WTC11 (cell line): ENCODE results near the gene CAPSL. TPM values are rescaled to one million over a fixed set of nuclear protein-coding genes. Genes with fewer than 3 reads are reported as not detected.

ENCODE experiments used
- ATAC-seq: fragments of 200-7000 bp; cut with Tn5 transposase; 2 replicates; pipeline ENCODE4 v1.10.0; 2021; ENCODE audit warnings: mild to moderate bottlenecking, moderate library complexity
- CTCF ChIA-PET: fragments of 300-600 bp; sonication (Branson Sonifier 250); formaldehyde crosslinking; loops from one replicate; lab custom pipeline; 2021; ENCODE audit warnings: antibody characterized with exemption; lab: Charles Lee
- POLR2A ChIA-PET: fragments of 350-600 bp; sonication (Branson Sonifier 250); formaldehyde crosslinking; loops from one replicate; lab custom pipeline; 2021; ENCODE audit warnings: antibody characterized with exemption; lab: Charles Lee
- DNase-seq: peaks from one replicate; pipeline ENCODE4 v3.0.0; 2021; ENCODE audit warnings: low spot score
- H3K27ac Mint-ChIP-seq: 2 replicates; pipeline ENCODE4 v1.8.0; 2021; ENCODE audit warnings: mixed read lengths
- H3K27me3 Mint-ChIP-seq: 2 replicates; pipeline ENCODE4 v1.8.0; 2021; ENCODE audit warnings: low read depth, mild to moderate bottlenecking, moderate library complexity, mixed read lengths
- H3K36me3 Mint-ChIP-seq: 2 replicates; pipeline ENCODE4 v1.8.0; 2021; ENCODE audit warnings: mixed read lengths
- H3K4me1 Mint-ChIP-seq: 2 replicates; pipeline ENCODE4 v1.8.0; 2022; ENCODE audit warnings: mixed read lengths
- H3K4me3 Mint-ChIP-seq: 2 replicates; pipeline ENCODE4 v1.8.0; 2021; ENCODE audit warnings: mild to moderate bottlenecking, moderate library complexity, mixed read lengths
- H3K9me3 Mint-ChIP-seq: 2 replicates; pipeline ENCODE4 v1.8.0; 2021; ENCODE audit warnings: mixed read lengths
- ATF1 ChIP-seq: sonication (generic); formaldehyde crosslinking; IDR thresholded peaks from 2 replicates; pipeline ENCODE4 v1.8.1; 2023; ENCODE audit warnings: mild to moderate bottlenecking, moderate library complexity, missing genetic modification reagents
- CREB1 ChIP-seq: sonication (generic); formaldehyde crosslinking; IDR thresholded peaks from 2 replicates; pipeline ENCODE4 v1.8.0; 2023; ENCODE audit warnings: mild to moderate bottlenecking, missing genetic modification reagents
- IRF2 ChIP-seq: sonication (generic); formaldehyde crosslinking; IDR thresholded peaks from 2 replicates; pipeline ENCODE4 v1.8.0; 2022; ENCODE audit warnings: low read depth, missing genetic modification reagents, borderline replicate concordance
- PRRX2 ChIP-seq: fragments of 250-450 bp; sonication (Bioruptor Pico); IDR thresholded peaks from 2 replicates; pipeline ENCODE4 v1.8.0; 2021; ENCODE audit warnings: mild to moderate bottlenecking
- RELA ChIP-seq: sonication (generic); formaldehyde crosslinking; IDR thresholded peaks from 2 replicates; pipeline ENCODE4 v1.8.1; 2022; ENCODE audit warnings: missing genetic modification reagents, mild to moderate bottlenecking, borderline replicate concordance
- TEAD4 ChIP-seq: sonication (generic); formaldehyde crosslinking; IDR thresholded peaks from 2 replicates; pipeline ENCODE4 v1.8.0; 2022; ENCODE audit warnings: mild to moderate bottlenecking, missing genetic modification reagents
- ZNF219 ChIP-seq: sonication (generic); formaldehyde crosslinking; IDR thresholded peaks from 2 replicates; pipeline ENCODE4 v1.8.0; 2023; ENCODE audit warnings: missing genetic modification reagents, mild to moderate bottlenecking, borderline replicate concordance
- total RNA-seq: library from RNA; stranded (reverse); gene quantifications from 3 replicates; pipeline ENCODE4 v1.2.3, GENCODE V29; 2021
- TF ChIP-seq, protein P1 (sequence below): fragments of 250-450 bp; sonication (Bioruptor Pico); IDR thresholded peaks from 2 replicates; pipeline ENCODE4 v1.9.0; 2021; ENCODE audit warnings: mild to moderate bottlenecking, borderline replicate concordance
- TF ChIP-seq, protein P2 (sequence below): sonication (generic); formaldehyde crosslinking; IDR thresholded peaks from 2 replicates; pipeline ENCODE4 v1.8.0; 2022; ENCODE audit warnings: mild to moderate bottlenecking, missing genetic modification reagents
- TF ChIP-seq, protein P3 (sequence below): sonication (generic); formaldehyde crosslinking; IDR thresholded peaks from 2 replicates; pipeline ENCODE4 v1.8.0; 2022; ENCODE audit warnings: mild to moderate bottlenecking, missing genetic modification reagents
- TF ChIP-seq, protein P4 (sequence below): fragments of 250-450 bp; sonication (Bioruptor Pico); IDR thresholded peaks from 2 replicates; pipeline ENCODE4 v1.8.0; 2021; ENCODE audit warnings: mild to moderate bottlenecking
- TF ChIP-seq, protein P5 (sequence below): sonication (generic); formaldehyde crosslinking; IDR thresholded peaks from 2 replicates; pipeline ENCODE4 v1.8.0; 2022; ENCODE audit warnings: missing genetic modification reagents
- TF ChIP-seq, protein P6 (sequence below): sonication (generic); formaldehyde crosslinking; conservative IDR thresholded peaks from 2 replicates; pipeline ENCODE4 v1.8.1; 2022; ENCODE audit warnings: mild to moderate bottlenecking, missing genetic modification reagents
- TF ChIP-seq, protein P7 (sequence below): sonication (generic); formaldehyde crosslinking; IDR thresholded peaks from 2 replicates; pipeline ENCODE4 v1.8.1; 2023; ENCODE audit warnings: mild to moderate bottlenecking, moderate library complexity, missing genetic modification reagents
- TF ChIP-seq, protein P8 (sequence below): fragments of 250-450 bp; sonication (Bioruptor Pico); conservative IDR thresholded peaks from 2 replicates; pipeline ENCODE4 v1.9.0; 2021; ENCODE audit warnings: mild to moderate bottlenecking

The CAPSL gene
- total RNA-seq, 1 experiment from 2014 or later, result not detected

DNA sequence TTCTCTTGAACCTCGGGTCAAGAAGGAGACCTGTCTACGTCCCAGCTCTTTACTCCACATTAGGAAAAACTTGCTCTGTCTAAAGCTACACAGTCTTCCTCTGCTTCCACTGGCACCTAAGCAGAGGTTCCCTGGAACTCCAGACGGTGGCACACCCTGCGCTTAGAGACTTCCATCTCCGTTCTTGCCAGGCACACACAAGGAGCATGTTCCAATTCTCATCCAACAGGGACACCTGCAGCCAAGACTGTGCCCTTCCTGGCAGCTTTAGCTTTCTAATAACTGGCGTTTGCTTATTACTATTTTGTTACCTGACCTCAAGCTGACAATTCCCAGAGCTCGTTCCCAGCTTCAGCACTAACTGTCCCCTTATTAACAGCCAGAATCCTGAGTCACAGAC, 16.0 kb downstream of the CAPSL start:
- no peak for ATAC-seq
- Mint-ChIP-seq H3K27ac (no peak overlapping the region), H3K36me3 (no peaks in the 10 kb centered on the region), H3K4me1 (peaks cover 10% of the 10 kb centered on the region), H3K9me3 (peaks cover 19% of the 10 kb centered on the region), H3K4me3 (no peak overlapping the region), H3K27me3 (peaks cover 73% of the 10 kb centered on the region)
- ChIA-PET CTCF (no interaction called here), POLR2A (interaction anchor here (0.6 kb wide), 1 partner anchor 501 kb away, joined by 4 read pairs; no protein-coding TSS in a partner anchor)
- DNase-seq, result no peak
- no peak for TF ChIP-seq RELA (CRISPR knock-in tag)
- TF ChIP-seq PRRX2 (CRISPR knock-in tag), result no peak
- TF ChIP-seq, protein P1, sequence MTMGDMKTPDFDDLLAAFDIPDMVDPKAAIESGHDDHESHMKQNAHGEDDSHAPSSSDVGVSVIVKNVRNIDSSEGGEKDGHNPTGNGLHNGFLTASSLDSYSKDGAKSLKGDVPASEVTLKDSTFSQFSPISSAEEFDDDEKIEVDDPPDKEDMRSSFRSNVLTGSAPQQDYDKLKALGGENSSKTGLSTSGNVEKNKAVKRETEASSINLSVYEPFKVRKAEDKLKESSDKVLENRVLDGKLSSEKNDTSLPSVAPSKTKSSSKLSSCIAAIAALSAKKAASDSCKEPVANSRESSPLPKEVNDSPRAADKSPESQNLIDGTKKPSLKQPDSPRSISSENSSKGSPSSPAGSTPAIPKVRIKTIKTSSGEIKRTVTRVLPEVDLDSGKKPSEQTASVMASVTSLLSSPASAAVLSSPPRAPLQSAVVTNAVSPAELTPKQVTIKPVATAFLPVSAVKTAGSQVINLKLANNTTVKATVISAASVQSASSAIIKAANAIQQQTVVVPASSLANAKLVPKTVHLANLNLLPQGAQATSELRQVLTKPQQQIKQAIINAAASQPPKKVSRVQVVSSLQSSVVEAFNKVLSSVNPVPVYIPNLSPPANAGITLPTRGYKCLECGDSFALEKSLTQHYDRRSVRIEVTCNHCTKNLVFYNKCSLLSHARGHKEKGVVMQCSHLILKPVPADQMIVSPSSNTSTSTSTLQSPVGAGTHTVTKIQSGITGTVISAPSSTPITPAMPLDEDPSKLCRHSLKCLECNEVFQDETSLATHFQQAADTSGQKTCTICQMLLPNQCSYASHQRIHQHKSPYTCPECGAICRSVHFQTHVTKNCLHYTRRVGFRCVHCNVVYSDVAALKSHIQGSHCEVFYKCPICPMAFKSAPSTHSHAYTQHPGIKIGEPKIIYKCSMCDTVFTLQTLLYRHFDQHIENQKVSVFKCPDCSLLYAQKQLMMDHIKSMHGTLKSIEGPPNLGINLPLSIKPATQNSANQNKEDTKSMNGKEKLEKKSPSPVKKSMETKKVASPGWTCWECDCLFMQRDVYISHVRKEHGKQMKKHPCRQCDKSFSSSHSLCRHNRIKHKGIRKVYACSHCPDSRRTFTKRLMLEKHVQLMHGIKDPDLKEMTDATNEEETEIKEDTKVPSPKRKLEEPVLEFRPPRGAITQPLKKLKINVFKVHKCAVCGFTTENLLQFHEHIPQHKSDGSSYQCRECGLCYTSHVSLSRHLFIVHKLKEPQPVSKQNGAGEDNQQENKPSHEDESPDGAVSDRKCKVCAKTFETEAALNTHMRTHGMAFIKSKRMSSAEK (CRISPR knock-in tag), result no peak
- no peak for TF ChIP-seq IRF2 (CRISPR knock-in tag)
- TF ChIP-seq, protein P2, sequence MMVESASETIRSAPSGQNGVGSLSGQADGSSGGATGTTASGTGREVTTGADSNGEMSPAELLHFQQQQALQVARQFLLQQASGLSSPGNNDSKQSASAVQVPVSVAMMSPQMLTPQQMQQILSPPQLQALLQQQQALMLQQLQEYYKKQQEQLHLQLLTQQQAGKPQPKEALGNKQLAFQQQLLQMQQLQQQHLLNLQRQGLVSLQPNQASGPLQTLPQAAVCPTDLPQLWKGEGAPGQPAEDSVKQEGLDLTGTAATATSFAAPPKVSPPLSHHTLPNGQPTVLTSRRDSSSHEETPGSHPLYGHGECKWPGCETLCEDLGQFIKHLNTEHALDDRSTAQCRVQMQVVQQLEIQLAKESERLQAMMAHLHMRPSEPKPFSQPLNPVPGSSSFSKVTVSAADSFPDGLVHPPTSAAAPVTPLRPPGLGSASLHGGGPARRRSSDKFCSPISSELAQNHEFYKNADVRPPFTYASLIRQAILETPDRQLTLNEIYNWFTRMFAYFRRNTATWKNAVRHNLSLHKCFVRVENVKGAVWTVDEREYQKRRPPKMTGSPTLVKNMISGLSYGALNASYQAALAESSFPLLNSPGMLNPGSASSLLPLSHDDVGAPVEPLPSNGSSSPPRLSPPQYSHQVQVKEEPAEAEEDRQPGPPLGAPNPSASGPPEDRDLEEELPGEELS (CRISPR knock-in tag), result no peak
- TF ChIP-seq ZNF219 (CRISPR knock-in tag), result no peak
- TF ChIP-seq, protein P3, sequence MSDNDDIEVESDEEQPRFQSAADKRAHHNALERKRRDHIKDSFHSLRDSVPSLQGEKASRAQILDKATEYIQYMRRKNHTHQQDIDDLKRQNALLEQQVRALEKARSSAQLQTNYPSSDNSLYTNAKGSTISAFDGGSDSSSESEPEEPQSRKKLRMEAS, result no peak
- TF ChIP-seq, protein P4, sequence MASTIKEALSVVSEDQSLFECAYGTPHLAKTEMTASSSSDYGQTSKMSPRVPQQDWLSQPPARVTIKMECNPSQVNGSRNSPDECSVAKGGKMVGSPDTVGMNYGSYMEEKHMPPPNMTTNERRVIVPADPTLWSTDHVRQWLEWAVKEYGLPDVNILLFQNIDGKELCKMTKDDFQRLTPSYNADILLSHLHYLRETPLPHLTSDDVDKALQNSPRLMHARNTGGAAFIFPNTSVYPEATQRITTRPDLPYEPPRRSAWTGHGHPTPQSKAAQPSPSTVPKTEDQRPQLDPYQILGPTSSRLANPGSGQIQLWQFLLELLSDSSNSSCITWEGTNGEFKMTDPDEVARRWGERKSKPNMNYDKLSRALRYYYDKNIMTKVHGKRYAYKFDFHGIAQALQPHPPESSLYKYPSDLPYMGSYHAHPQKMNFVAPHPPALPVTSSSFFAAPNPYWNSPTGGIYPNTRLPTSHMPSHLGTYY (CRISPR knock-in tag), result no peak
- TF ChIP-seq, protein P5, sequence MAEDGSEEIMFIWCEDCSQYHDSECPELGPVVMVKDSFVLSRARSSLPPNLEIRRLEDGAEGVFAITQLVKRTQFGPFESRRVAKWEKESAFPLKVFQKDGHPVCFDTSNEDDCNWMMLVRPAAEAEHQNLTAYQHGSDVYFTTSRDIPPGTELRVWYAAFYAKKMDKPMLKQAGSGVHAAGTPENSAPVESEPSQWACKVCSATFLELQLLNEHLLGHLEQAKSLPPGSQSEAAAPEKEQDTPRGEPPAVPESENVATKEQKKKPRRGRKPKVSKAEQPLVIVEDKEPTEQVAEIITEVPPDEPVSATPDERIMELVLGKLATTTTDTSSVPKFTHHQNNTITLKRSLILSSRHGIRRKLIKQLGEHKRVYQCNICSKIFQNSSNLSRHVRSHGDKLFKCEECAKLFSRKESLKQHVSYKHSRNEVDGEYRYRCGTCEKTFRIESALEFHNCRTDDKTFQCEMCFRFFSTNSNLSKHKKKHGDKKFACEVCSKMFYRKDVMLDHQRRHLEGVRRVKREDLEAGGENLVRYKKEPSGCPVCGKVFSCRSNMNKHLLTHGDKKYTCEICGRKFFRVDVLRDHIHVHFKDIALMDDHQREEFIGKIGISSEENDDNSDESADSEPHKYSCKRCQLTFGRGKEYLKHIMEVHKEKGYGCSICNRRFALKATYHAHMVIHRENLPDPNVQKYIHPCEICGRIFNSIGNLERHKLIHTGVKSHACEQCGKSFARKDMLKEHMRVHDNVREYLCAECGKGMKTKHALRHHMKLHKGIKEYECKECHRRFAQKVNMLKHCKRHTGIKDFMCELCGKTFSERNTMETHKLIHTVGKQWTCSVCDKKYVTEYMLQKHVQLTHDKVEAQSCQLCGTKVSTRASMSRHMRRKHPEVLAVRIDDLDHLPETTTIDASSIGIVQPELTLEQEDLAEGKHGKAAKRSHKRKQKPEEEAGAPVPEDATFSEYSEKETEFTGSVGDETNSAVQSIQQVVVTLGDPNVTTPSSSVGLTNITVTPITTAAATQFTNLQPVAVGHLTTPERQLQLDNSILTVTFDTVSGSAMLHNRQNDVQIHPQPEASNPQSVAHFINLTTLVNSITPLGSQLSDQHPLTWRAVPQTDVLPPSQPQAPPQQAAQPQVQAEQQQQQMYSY, result no peak
- TF ChIP-seq, protein P6, sequence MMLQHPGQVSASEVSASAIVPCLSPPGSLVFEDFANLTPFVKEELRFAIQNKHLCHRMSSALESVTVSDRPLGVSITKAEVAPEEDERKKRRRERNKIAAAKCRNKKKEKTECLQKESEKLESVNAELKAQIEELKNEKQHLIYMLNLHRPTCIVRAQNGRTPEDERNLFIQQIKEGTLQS (CRISPR knock-in tag), result no peak

DNA sequence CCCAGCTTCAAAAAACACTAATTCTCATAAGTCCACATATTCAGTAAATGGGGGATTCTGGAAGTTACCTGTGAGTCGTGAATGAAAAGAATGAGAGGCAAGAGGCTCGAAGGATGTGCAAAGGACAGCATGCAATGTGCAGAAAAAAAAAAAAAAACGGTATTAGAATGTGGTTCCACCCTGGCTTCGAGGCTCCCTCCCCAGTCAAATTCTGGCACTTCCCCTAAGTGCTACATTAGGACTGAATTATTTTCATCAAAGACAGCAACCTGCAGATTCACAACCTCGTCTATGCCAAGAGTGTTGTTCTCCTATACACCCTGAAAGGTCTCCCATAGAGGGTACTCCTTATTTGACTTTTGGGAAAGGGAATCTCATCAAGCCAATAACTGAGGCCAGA, 16.5 kb downstream of the CAPSL start:
- Mint-ChIP-seq H3K4me3 (no peak overlapping the region), H3K27me3 (peaks cover 68% of the 10 kb centered on the region), H3K9me3 (peaks cover 20% of the 10 kb centered on the region), H3K27ac (no peak overlapping the region), H3K36me3 (no peaks in the 10 kb centered on the region), H3K4me1 (peaks cover 10% of the 10 kb centered on the region)
- ATAC-seq, result no peak
- CTCF ChIA-PET, result no interaction called here
- no peak for DNase-seq
- TF ChIP-seq, protein P7, sequence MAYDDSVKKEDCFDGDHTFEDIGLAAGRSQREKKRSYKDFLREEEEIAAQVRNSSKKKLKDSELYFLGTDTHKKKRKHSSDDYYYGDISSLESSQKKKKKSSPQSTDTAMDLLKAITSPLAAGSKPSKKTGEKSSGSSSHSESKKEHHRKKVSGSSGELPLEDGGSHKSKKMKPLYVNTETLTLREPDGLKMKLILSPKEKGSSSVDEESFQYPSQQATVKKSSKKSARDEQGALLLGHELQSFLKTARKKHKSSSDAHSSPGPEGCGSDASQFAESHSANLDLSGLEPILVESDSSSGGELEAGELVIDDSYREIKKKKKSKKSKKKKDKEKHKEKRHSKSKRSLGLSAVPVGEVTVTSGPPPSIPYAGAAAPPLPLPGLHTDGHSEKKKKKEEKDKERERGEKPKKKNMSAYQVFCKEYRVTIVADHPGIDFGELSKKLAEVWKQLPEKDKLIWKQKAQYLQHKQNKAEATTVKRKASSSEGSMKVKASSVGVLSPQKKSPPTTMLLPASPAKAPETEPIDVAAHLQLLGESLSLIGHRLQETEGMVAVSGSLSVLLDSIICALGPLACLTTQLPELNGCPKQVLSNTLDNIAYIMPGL (CRISPR knock-in tag), result no peak
- TF ChIP-seq, protein P8, sequence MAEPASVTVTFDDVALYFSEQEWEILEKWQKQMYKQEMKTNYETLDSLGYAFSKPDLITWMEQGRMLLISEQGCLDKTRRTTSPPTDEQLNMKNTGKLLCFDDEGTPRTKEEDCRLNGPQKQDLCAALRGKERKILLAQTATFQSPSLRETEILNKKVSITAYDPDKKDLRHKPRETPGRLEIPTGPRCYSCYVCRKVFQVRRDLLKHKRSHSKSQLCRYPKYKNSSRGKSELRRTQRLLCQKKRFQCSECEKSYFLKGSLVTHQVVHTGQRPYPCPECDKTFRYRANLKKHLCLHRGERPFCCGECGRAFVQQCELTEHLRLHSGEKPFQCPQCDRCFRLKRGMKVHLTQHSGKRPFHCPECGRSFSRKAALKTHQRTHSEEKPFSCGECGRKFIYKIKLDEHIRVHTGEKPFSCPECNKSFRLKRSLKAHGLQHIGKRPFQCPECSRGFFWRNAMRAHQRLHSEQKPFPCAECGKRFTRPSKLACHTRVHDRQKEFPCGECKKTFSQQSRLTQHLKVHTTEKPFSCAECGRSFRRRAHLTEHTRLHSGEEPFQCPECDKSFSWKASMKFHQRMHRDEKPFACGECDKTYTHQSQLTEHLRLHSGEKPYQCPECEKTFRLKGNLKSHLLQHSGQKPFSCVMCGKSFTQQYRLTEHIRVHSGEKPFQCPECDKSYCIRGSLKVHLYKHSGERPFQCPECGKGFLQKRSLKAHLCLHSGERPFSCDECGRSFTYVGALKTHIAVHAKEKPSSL (CRISPR knock-in tag), result no peak
- TF ChIP-seq CREB1 (CRISPR knock-in tag) (no peak), ATF1 (CRISPR knock-in tag) (no peak), TEAD4 (CRISPR knock-in tag) (no peak)
- POLR2A ChIA-PET, result interaction anchor here (0.6 kb wide), 1 partner anchor 501 kb away, joined by 4 read pairs; no protein-coding TSS in a partner anchor
